22Rv1 (cell line): Measurements from ENCODE around the gene PTP4A1.
A peak's percentile ranks its signal among the peaks of the same experiment; 100 is the strongest.

Source experiments
- H3K27ac ChIP-seq: fragments of 450-650 bp; 2 replicates; pipeline ENCODE4 v1.5.1; 2017
- CTCF ChIP-seq: fragments of 450-650 bp; IDR thresholded peaks from 2 replicates; pipeline ENCODE4 v1.5.1; 2017; ENCODE audit warnings: mild to moderate bottlenecking
- ZFX ChIP-seq: fragments of 450-650 bp; IDR thresholded peaks from 2 replicates; pipeline ENCODE4 v1.6.1; 2017; ENCODE audit warnings: antibody characterized with exemption, borderline replicate concordance

PTP4A1 gene

GRCh38 chr6:63554782-63555181, 17.5 kb upstream of the PTP4A1 start:
- no peak overlapping the region for H3K27ac ChIP-seq
- TF ChIP-seq ZFX (no peak), CTCF (no peak)

GRCh38 chr6:63556369-63556768, 15.9 kb upstream of the PTP4A1 start:
- TF ChIP-seq CTCF = no peak
- TF ChIP-seq ZFX = no peak
- H3K27ac ChIP-seq = no peak overlapping the region

DNA sequence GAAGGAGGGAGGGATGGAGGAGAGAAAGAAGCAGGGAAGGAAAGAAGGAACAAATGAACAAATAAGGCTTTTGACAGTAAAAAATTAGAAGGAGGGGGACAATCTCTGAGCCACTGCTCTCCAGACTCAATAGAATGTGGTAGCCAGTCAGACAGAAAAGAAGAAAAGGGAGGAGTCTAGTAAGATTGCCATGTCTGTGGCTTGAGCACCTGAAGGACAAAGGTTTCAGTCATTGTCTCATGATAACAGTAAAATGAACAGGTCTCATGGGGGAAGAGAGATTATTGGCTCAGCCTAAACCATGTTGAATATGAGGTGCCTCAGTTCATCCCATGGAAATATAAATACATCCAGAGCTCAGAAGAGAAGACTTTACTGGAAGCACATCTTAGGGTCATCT, 14.0 kb upstream of the PTP4A1 start:
- TF ChIP-seq CTCF = no peak
- no peak for TF ChIP-seq ZFX
- peak overlapping the region; percentile 99 for H3K27ac ChIP-seq

GRCh38 chr6:63560801-63561287, 11.4 kb upstream of the PTP4A1 start:
- peak overlapping the region; percentile 99 for H3K27ac ChIP-seq
- TF ChIP-seq ZFX (no peak), CTCF (no peak)

GRCh38 chr6:63561288-63561687, 11.0 kb upstream of the PTP4A1 start:
- TF ChIP-seq CTCF (no peak), ZFX (no peak)
- peak overlapping the region; percentile 99 for H3K27ac ChIP-seq

- peak overlapping the region; percentile 99 for H3K27ac ChIP-seq
- TF ChIP-seq ZFX (no peak), CTCF (no peak)
Measured at GRCh38 chr6:63563235-63563634, 9.0 kb upstream of the PTP4A1 start.

DNA sequence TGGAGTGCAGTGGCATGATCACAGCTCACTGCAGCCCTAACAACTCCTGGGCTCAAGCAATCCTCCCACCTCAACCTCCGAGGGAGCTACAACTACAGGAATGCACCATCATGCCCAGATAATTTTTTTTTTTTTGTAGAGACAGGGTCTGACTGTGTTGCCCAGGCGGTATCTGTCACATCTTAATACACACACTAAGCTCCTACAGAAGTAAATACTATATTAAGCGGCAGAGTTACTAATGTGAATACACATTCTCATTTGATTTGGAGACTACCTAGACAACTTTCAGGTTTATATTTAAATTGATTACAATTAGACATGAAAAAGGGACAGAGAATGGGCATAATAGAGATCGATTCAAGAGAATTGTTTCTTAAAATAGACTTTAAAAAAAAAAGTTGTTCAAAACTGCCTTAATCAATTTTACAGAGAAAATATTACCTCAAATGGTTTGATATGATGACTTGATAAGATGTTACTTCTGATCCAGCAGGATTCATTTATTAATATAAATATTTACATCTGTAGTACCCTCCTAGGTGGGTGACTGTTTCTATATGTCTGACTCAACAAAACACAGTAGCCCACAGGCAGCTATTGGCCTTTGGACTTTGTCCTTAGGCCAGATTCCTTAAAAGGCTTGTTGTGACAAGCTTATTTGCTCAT, 7.1 kb upstream of the PTP4A1 start:
- H3K27ac ChIP-seq = peak overlapping the region; percentile 99
- TF ChIP-seq ZFX (no peak), CTCF (no peak)
